Thymus (tissue), 11 donors: ENCODE measurements around the gene CUX1. TPM values are rescaled to one million over a fixed set of nuclear protein-coding genes. Genes with fewer than 3 reads are reported as not detected.

Experiments
- DNase-seq, 9 donors: peaks; one replicate each; pipeline ENCODE4 v3.0.0-alpha.2; 2013; ENCODE audit warnings: low spot score in 9 of 9, low read depth in 6 of 9, missing footprints in 1 of 9
- H3K27ac ChIP-seq, 2 donors: one replicate each; pipeline ENCODE4 v1.5.1; 2013; ENCODE audit warnings: control low read depth in 1 of 2, low read depth in 1 of 2, low read length in 1 of 2, mild to moderate bottlenecking in 1 of 2, moderate library complexity in 1 of 2
- H3K27me3 ChIP-seq, 2 donors: one replicate each; pipeline ENCODE4 v1.5.1; 2013; ENCODE audit warnings: low read length in 1 of 2; ENCODE audit not compliant: control insufficient read depth in 2 of 2, insufficient read depth in 1 of 2
- H3K36me3 ChIP-seq, 2 donors: one replicate each; pipeline ENCODE4 v1.5.1; 2013; ENCODE audit warnings: low read length in 1 of 2, mild to moderate bottlenecking in 1 of 2, moderate library complexity in 1 of 2; ENCODE audit not compliant: control insufficient read depth in 2 of 2, insufficient read depth in 2 of 2
- H3K4me1 ChIP-seq, 2 donors: one replicate each; pipeline ENCODE4 v1.5.1; 2013; ENCODE audit warnings: low read length in 2 of 2; ENCODE audit not compliant: control insufficient read depth in 2 of 2, insufficient read depth in 2 of 2
- H3K4me3 ChIP-seq, 2 donors: one replicate each; pipeline ENCODE4 v1.5.1; 2013; ENCODE audit warnings: low read length in 2 of 2, control low read depth in 1 of 2, mild to moderate bottlenecking in 1 of 2
- H3K9me3 ChIP-seq, 2 donors: one replicate each; pipeline ENCODE4 v1.5.1; 2013; ENCODE audit warnings: low read length in 1 of 2, mild to moderate bottlenecking in 1 of 2; ENCODE audit not compliant: control insufficient read depth in 2 of 2, insufficient read depth in 1 of 2
- WGBS: extraction: QIAGEN DNeasy Blood & Tissue Kit; methylation state at CpG from one replicate; pipeline ENCODE4 v1.1.7; 2013; 5-methylcytosine and 5-hydroxymethylcytosine counted together
- polyA plus RNA-seq: library from polyadenylated mRNA; stranded (reverse); fragments of 200-250 nt; gene quantifications from one replicate; pipeline ENCODE4 v1.2.3, GENCODE V29; 2013
- total RNA-seq: library from RNA; stranded (reverse); fragments of 120-200 nt; gene quantifications from one replicate; pipeline ENCODE4 v1.2.4, GENCODE V29; 2013
- donor health status: healthy.

Gene CUX1
- total and polyA plus RNA-seq, 2 donors, result 27.8 to 35.0 TPM

DNA sequence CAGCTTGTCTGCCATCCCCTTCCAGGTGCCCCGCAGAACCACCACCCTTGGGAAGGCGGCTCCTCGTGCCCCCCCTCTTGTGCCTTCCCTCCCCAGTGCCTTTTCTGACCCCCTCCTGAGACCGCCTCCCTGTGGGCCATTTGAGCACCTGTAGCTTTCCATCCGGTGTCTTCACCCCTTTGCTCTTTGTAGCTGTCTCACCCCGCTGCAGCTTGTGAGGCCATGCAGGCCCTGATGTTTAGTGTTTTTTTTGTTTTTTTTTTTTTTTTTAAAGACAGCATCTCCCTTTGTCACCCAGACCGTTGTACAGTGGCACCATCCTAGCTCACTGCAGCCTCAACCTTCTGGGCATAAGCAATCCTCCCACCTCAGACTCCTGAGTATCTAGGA lies 52.5 kb downstream of the CUX1 start:
- peak overlapping the region; percentile 34 to 42 for H3K27ac ChIP-seq
- H3K36me3 ChIP-seq, result peaks cover 3 to 9% of the 10 kb centered on the region in 2 donors
- DNase-seq, result peak in 2 of 9 donors; percentile 44 to 70
- WGBS, result 49% methylated on average over 7 of the region's 7 CpGs
- H3K27me3 ChIP-seq, result no peaks in the 10 kb centered on the region
- H3K9me3 ChIP-seq, result no peaks in the 10 kb centered on the region
- H3K4me3 ChIP-seq, result no peak overlapping the region
- peaks cover 28 to 65% of the 10 kb centered on the region in 2 donors for H3K4me1 ChIP-seq

DNA sequence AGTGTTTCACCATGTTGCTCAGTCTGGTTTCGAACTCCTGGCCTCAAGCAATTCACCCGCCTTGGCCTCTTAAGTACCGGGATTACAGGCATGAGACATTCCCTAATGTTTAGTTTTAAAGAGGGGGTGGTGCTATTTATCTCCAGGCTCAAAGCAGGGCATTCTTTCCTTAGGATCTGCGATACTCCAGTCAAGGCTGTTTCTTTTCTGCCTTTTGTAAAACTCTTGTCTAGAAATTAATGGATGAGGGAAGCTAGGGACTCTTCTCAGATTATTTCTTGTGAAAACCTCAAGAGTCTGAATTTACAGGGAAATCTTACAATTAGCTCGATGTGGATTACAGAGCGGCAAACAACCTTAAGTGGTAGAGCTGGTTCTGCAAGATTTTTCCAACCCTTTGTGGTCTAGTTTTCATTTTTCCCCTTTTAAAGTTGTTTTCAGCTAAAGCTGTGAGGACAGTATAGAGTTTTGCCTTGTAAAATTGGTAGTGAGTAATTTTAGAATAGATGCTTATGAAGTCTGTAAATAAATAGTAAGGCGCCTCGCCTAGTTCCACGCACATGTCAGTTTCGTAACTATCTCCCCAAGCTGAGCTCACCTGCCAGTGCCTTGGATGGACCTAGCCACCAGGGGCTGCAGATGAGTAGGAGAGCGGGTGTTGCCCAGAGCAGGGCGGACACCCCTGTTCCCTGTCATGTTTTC lies 53.1 kb downstream of the CUX1 start:
- Histone ChIP-seq H3K36me3 (peaks cover 5 to 15% of the 10 kb centered on the region in 2 donors), H3K4me3 (no peak overlapping the region), H3K4me1 (peaks cover 23 to 62% of the 10 kb centered on the region in 2 donors), H3K27ac (peak overlapping the region; percentile 42 to 60), H3K27me3 (no peaks in the 10 kb centered on the region), H3K9me3 (no peaks in the 10 kb centered on the region)
- 93% methylated on average over 12 of the region's 12 CpGs for WGBS
- DNase-seq, result no peak

DNA sequence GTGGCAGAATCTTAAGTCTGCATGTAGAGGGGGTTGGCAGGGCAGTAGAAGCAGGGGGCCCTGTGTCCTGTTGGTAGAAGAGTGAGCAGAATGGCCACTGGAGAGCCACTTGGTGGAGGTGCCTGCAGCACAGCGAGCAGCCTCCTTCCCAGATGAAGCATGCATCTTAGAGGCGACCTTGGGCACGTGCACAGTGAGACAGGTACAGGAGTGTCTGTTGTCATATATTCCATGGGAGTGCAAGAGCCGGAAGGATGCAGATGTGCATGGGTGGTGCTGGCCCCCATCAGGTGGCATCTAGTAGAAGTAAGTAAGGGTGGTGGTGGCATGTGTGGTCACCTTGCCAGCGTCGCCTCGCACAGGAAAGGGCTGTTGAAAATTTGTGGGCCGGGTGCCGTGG lies 53.9 kb downstream of the CUX1 start:
- H3K4me1 ChIP-seq, result peaks cover 20 to 53% of the 10 kb centered on the region in 2 donors
- no peak for DNase-seq
- no peaks in the 10 kb centered on the region for H3K9me3 ChIP-seq
- peak overlapping the region in 1 of 2 donors; percentile 18 for H3K27ac ChIP-seq
- WGBS, result 97% methylated on average over 9 of the region's 9 CpGs
- H3K4me3 ChIP-seq, result no peak overlapping the region
- peaks cover 3 to 12% of the 10 kb centered on the region in 2 donors for H3K36me3 ChIP-seq
- H3K27me3 ChIP-seq, result no peaks in the 10 kb centered on the region

DNA sequence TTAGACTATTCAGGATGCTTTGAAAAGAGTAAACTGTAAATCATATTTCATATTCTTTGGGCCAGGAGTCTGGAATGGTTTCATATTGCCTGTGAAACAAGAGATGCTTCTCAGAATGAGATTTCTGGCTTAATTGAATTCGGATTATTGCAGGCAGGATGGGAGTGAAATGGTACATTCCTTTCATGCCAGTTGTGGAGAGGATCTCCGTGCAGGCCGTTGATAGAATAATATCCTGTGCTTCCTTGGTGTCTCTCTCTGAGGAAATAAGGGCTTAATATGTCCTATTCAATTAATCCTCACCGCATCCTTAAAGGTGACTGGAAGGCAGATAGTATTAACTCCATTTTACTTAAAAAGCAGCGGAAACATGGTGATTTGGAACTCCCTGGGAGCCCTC lies 56.6 kb downstream of the CUX1 start:
- Histone ChIP-seq H3K4me1 (peaks cover 9 to 39% of the 10 kb centered on the region in 2 donors), H3K27ac (no peak overlapping the region), H3K9me3 (no peaks in the 10 kb centered on the region), H3K27me3 (no peaks in the 10 kb centered on the region), H3K36me3 (peaks cover 3 to 9% of the 10 kb centered on the region in 2 donors), H3K4me3 (no peak overlapping the region)
- no peak for DNase-seq
- 91% methylated on average over 5 of the region's 5 CpGs for WGBS

DNA sequence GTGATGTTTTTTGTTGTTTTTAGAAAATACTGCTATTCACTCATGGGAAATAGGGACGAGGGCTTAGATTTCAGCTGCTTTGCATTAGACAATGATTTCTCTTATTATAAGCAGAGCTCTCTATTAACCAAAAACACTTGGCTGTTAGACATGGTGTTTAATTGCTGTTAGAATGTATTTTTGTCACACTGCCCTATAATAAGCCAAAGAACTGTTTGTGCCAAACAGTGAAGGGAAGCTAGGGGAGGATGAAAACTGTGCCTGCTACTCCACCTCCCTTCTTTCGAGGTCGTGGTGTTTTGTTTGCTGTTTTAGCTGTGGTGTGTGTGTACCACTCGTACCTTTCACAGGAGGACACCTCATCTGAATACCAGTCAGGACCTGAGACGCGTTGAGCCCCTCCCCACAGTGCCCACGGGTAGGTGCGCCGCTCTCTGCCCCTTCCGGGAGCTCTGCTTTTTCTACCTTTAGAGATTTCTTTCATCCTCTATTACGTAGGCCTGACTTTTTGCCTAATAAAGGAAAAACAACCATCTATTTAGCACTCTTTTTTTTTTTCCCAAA lies 57.9 kb downstream of the CUX1 start:
- peaks cover 8 to 37% of the 10 kb centered on the region in 2 donors for H3K4me1 ChIP-seq
- 89% methylated on average over 11 of the region's 11 CpGs for WGBS
- peaks cover 3 to 9% of the 10 kb centered on the region in 2 donors for H3K36me3 ChIP-seq
- no peaks in the 10 kb centered on the region for H3K27me3 ChIP-seq
- no peak overlapping the region for H3K4me3 ChIP-seq
- DNase-seq, result no peak
- H3K27ac ChIP-seq, result peak overlapping the region in 1 of 2 donors; percentile 42
- H3K9me3 ChIP-seq, result no peaks in the 10 kb centered on the region

DNA sequence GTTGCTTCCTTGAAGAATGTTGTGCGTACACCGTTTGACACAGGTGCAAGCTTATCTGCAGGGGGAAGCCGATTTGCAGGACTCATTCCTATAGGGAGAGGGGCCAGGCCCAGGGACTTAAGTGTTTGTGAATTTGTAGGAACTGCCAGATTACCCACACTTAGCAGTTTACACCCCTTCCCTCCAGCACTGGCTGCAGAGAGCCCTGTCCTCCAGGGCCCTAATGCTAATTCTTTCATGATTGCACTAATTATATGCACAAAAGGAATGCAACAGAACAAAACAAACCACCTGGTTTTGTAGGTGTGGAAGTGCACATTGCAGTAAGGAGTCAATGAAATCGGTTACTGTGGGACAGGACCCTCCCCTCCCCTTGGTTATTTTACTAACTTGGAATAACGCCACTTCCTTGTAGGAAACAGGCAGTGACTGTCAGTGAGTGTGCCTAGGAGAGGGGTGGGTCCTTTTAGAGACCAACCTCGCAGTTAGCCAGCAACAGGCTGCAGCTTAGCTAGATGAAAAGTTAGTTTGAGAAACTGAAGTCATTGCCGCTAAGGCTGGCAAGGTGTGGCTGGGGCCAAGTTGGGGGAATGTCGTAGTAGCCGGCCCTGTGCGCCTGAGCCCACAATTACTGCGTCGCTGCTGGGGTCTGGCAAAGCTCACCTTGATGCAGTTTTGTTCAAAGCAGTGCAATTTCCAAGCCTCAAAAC lies 60.6 kb downstream of the CUX1 start:
- H3K27me3 ChIP-seq, result no peaks in the 10 kb centered on the region
- no peaks in the 10 kb centered on the region for H3K9me3 ChIP-seq
- DNase-seq, result no peak
- WGBS, result 95% methylated on average over 12 of the region's 12 CpGs
- peaks cover 6 to 9% of the 10 kb centered on the region in 2 donors for H3K36me3 ChIP-seq
- H3K4me3 ChIP-seq, result no peak overlapping the region
- H3K4me1 ChIP-seq, result peaks cover 11 to 44% of the 10 kb centered on the region in 2 donors
- H3K27ac ChIP-seq, result no peak overlapping the region

DNA sequence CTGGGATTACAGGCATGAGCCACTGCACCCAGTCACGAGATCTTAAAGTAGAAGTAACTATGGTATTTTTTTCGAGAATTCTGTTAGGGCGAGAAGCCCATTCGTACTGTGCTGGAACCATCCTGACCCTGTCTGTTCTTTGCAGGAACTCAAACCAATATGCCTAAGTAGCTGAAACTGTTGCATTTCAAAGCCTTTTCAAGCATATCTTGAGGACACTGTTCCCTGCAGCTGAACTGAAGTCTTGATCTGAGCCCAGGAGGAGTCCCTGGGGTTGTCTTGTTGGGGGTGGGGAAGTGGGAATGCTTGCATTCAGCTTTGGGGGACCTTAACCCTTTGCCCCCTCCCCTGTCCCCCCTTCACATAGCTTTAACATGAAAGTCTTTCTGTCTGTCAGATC lies 61.5 kb downstream of the CUX1 start:
- DNase-seq, result no peak
- no peak overlapping the region for H3K27ac ChIP-seq
- no peaks in the 10 kb centered on the region for H3K27me3 ChIP-seq
- no peak overlapping the region for H3K4me3 ChIP-seq
- 98% methylated on average over 4 of the region's 4 CpGs for WGBS
- peaks cover 11 to 48% of the 10 kb centered on the region in 2 donors for H3K4me1 ChIP-seq
- no peaks in the 10 kb centered on the region for H3K9me3 ChIP-seq
- H3K36me3 ChIP-seq, result peaks cover 6 to 9% of the 10 kb centered on the region in 2 donors

DNA sequence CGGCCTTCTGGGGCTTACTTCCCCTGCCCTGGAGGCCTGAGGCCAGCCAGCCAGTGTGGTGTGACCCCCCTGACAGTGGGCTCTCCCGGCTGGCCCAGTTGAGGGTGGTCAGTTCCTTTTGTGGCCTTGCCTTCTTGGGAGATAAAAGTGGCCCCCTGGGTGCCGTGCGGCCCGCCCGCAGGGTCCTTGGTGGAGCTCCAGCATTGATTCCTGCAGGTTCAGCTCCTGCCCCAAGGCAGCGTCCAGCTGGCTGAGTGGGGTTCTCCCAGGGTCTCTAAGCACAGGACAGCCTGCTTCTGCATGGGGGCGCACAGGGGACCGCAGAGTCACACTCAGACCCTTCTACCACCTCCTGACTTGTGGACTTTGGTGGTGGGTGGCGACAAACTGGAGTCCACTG lies 62.1 kb downstream of the CUX1 start:
- H3K4me1 ChIP-seq, result peaks cover 15 to 51% of the 10 kb centered on the region in 2 donors
- peaks cover 6 to 9% of the 10 kb centered on the region in 2 donors for H3K36me3 ChIP-seq
- 95% methylated on average over 10 of the region's 10 CpGs for WGBS
- no peaks in the 10 kb centered on the region for H3K27me3 ChIP-seq
- no peak for DNase-seq
- no peak overlapping the region for H3K27ac ChIP-seq
- H3K9me3 ChIP-seq, result no peaks in the 10 kb centered on the region
- H3K4me3 ChIP-seq, result no peak overlapping the region
